Measurements from ENCODE around the gene LAMA5. TPM values are rescaled to one million over a fixed set of nuclear protein-coding genes. Genes with fewer than 3 reads are reported as not detected.

LAMA5 gene
- total and polyA plus RNA-seq, 4 donors = 116 to 315 (median 244) TPM

GRCh38 chr20:62309198-62309944, 57.7 kb downstream of the LAMA5 start:
- 90% methylated on average over 24 to 26 of the region's 26 CpGs for WGBS, 2 donors
- H3K27me3 ChIP-seq (ENCODE audit: control insufficient read depth in 3 of 3, insufficient read depth in 3 of 3, low read length in 2 of 3) = no peaks in the 10 kb centered on the region
- no peak overlapping the region for H3K9ac ChIP-seq (ENCODE audit: insufficient read depth in 1 of 2, low read length in 2 of 2)
- H3K27ac ChIP-seq (ENCODE audit: low read depth in 1 of 2, low read length in 1 of 2) = no peak overlapping the region
- no peak for ATAC-seq (ENCODE audit: insufficient read depth, low FRiP score)
- no peak for DNase-seq
- H3K36me3 ChIP-seq (ENCODE audit: control insufficient read depth in 4 of 4, insufficient read depth in 4 of 4, low read length in 4 of 4) = peaks cover 5 to 91% (median 28%) of the 10 kb centered on the region in 4 donors
- no peak for TF ChIP-seq CTCF (IDR thresholded peaks at IDR 0.05; ENCODE audit: control extremely low read depth, extremely low read depth)
- H3K4me1 ChIP-seq (ENCODE audit: control insufficient read depth in 5 of 5, insufficient read depth in 5 of 5, low read length in 5 of 5) = peaks cover 0 to 9% (median 4%) of the 10 kb centered on the region in 5 donors
- peaks cover 0 to 3% (median 0%) of the 10 kb centered on the region in 4 donors for H3K9me3 ChIP-seq (ENCODE audit: control insufficient read depth in 4 of 4, insufficient read depth in 3 of 4, low read length in 3 of 4)
- H3K4me3 ChIP-seq = no peak overlapping the region

- 93% methylated on average over 29 of the region's 29 CpGs for WGBS, 2 donors
- H3K36me3 ChIP-seq (ENCODE audit: control insufficient read depth in 4 of 4, insufficient read depth in 4 of 4, low read length in 4 of 4) = peaks cover 5 to 86% (median 28%) of the 10 kb centered on the region in 4 donors
- no peak for TF ChIP-seq CTCF (IDR thresholded peaks at IDR 0.05; ENCODE audit: control extremely low read depth, extremely low read depth)
These were observed 58.9 kb downstream of the LAMA5 start for GRCh38 chr20:62308102-62308822.

GRCh38 chr20:62307226-62308101, 59.6 kb downstream of the LAMA5 start:
- no peak overlapping the region for H3K9ac ChIP-seq (ENCODE audit: insufficient read depth in 1 of 2, low read length in 2 of 2)
- WGBS, 2 donors = 85 to 87% methylated on average over 42 of the region's 42 CpGs
- no peaks in the 10 kb centered on the region for H3K9me3 ChIP-seq (ENCODE audit: control insufficient read depth in 4 of 4, insufficient read depth in 3 of 4, low read length in 3 of 4)
- no peak overlapping the region for H3K4me3 ChIP-seq
- no peak for ATAC-seq (ENCODE audit: insufficient read depth, low FRiP score)
- peaks cover 0 to 17% (median 8%) of the 10 kb centered on the region in 5 donors for H3K4me1 ChIP-seq (ENCODE audit: control insufficient read depth in 5 of 5, insufficient read depth in 5 of 5, low read length in 5 of 5)
- H3K27me3 ChIP-seq (ENCODE audit: control insufficient read depth in 3 of 3, insufficient read depth in 3 of 3, low read length in 2 of 3) = no peaks in the 10 kb centered on the region
- TF ChIP-seq CTCF (IDR thresholded peaks at IDR 0.05; ENCODE audit: control extremely low read depth, extremely low read depth) = no peak
- no peak for DNase-seq
- peak overlapping the region in 1 of 2 donors; percentile 20 for H3K27ac ChIP-seq (ENCODE audit: low read depth in 1 of 2, low read length in 1 of 2)
- H3K36me3 ChIP-seq (ENCODE audit: control insufficient read depth in 4 of 4, insufficient read depth in 4 of 4, low read length in 4 of 4) = peaks cover 5 to 78% (median 26%) of the 10 kb centered on the region in 4 donors

More at GRCh38 chr20:62308102-62308822, 58.9 kb downstream of the LAMA5 start:
- ATAC-seq (ENCODE audit: insufficient read depth, low FRiP score) (no peak), DNase-seq (no peak)
- H3K27ac ChIP-seq (ENCODE audit: low read depth in 1 of 2, low read length in 1 of 2) = no peak overlapping the region
- peaks cover 0 to 3% (median 0%) of the 10 kb centered on the region in 4 donors for H3K9me3 ChIP-seq (ENCODE audit: control insufficient read depth in 4 of 4, insufficient read depth in 3 of 4, low read length in 3 of 4)
- no peak overlapping the region for H3K9ac ChIP-seq (ENCODE audit: insufficient read depth in 1 of 2, low read length in 2 of 2)
- H3K27me3 ChIP-seq (ENCODE audit: control insufficient read depth in 3 of 3, insufficient read depth in 3 of 3, low read length in 2 of 3) = no peaks in the 10 kb centered on the region
- peaks cover 0 to 17% (median 8%) of the 10 kb centered on the region in 5 donors for H3K4me1 ChIP-seq (ENCODE audit: control insufficient read depth in 5 of 5, insufficient read depth in 5 of 5, low read length in 5 of 5)
- H3K4me3 ChIP-seq = no peak overlapping the region
